GM10266 (cell line): Measurements from ENCODE around the gene TMEM97.

Source experiments
- DNase-seq: peaks from one replicate; pipeline ENCODE4 v3.0.0; 2012; ENCODE audit errors: extremely low spot score
- CTCF ChIP-seq: IDR thresholded peaks from 2 replicates; pipeline ENCODE4 v1.5.1; 2012; ENCODE audit warnings: mild to moderate bottlenecking, low read depth; ENCODE audit not compliant: control insufficient read depth, insufficient read depth; ENCODE audit errors: missing control alignments

TMEM97 gene

GRCh38 chr17:28293994-28294393 lies 25.0 kb upstream of the TMEM97 start:
- DNase-seq = no peak
- TF ChIP-seq CTCF = no peak

- TF ChIP-seq CTCF = no peak
- no peak for DNase-seq
Observed at GRCh38 chr17:28295677-28296578, 23.1 kb upstream of the TMEM97 start.

- TF ChIP-seq CTCF = no peak
- DNase-seq = no peak
Observed at GRCh38 chr17:28298449-28298848, 20.6 kb upstream of the TMEM97 start.

GRCh38 chr17:28306954-28307401 lies 12.0 kb upstream of the TMEM97 start:
- DNase-seq = no peak
- TF ChIP-seq CTCF = no peak

GRCh38 chr17:28313841-28314240 lies 5.2 kb upstream of the TMEM97 start:
- no peak for TF ChIP-seq CTCF
- DNase-seq = no peak

GRCh38 chr17:28315846-28316705 lies 2.9 kb upstream of the TMEM97 start:
- no peak for TF ChIP-seq CTCF
- DNase-seq = no peak
